ENCODE data around the gene GRIFIN. TPM values are rescaled to one million over a fixed set of nuclear protein-coding genes. Genes with fewer than 3 reads are reported as not detected.
A peak's percentile ranks its signal among the peaks of the same experiment; 100 is the strongest.

Gene GRIFIN
- total RNA-seq, 2 donors from 2014 or later: not detected

DNA sequence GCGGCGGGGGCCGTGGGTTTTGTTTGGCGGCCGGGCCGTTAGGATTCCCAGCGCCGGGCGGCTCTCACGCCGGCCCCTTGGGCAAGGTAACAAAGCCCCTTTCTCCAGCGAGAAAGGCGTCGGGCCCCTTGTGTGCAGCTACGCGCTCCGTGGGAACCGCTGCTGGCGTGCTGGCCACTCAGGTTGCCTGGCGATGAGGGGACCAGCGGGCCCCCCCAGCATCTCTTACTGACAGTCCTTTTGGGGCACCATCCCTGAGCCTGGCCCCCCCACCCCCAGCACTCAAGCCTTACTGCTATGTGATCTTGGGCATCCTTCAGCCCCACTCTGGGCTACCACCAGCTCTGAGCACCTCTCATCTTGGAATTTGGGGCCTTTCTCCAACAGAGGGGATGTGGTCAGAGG, 45.1 kb upstream of the GRIFIN start:
- H3K27ac ChIP-seq (ENCODE audit: low read depth, low read length): peak overlapping the region; percentile 69
- no peak overlapping the region for H3K27ac Mint-ChIP-seq
- 54% methylated on average over 21 of the region's 21 CpGs; no CpG with 5 or more reads in 1 of the 2 experiments for WGBS, 2 experiments (ENCODE audit: insufficient coverage in 1 of 2, insufficient read length in 1 of 2)

DNA sequence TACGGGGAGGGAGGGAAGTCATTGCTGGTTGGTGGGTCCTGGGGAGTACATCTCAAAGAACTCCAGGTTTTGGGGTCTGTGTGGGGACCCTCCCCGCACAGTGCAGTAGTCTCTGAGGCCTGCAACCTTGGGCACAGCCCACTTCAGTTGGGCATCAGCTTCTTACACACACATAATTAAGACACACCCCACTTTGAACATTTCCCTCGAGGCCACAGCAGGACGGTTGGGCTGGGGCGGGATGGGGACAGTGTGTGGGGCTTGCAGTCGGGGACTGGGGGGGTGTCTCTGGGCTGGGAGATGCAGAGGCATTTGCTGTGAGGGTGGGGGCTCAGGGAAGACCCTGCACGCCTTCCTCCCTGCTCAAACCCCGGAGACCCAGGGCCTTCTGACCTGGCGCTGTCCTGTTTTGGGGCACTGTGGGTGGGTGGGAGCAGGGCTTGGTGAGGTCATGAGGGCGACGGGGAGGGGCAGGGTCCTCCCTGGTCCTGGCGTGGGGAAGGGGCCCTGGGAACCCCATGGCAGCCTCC, 44.6 kb upstream of the GRIFIN start:
- Histone ChIP-seq H3K36me3 (ENCODE audit: control insufficient read depth, insufficient read depth, low read length) (no peaks in the 10 kb centered on the region), H3K4me3 (ENCODE audit: low read length) (peak overlapping the region; percentile 72), H3K9me3 (ENCODE audit: control insufficient read depth, low read length) (no peaks in the 10 kb centered on the region), H3K27ac (ENCODE audit: low read depth, low read length) (peak overlapping the region; percentile 69), H3K4me1 (ENCODE audit: control insufficient read depth, insufficient read depth, low read length) (peaks cover 7% of the 10 kb centered on the region), H3K9ac (ENCODE audit: extremely low read depth, low read length, poor library complexity, severe bottlenecking) (no peak overlapping the region), H3K27me3 (ENCODE audit: control insufficient read depth, insufficient read depth, low read length, poor library complexity, severe bottlenecking) (peaks cover 34% of the 10 kb centered on the region)
- Mint-ChIP-seq H3K9me3 (no peaks in the 10 kb centered on the region), H3K4me1 (peaks cover 44% of the 10 kb centered on the region), H3K36me3 (ENCODE audit: low read depth) (peaks cover 1% of the 10 kb centered on the region), H3K4me3 (peak overlapping the region; percentile 82), H3K27ac (no peak overlapping the region), H3K27me3 (ENCODE audit: insufficient read depth) (peaks cover 31% of the 10 kb centered on the region)
- 53 to 60% methylated on average over 2 to 11 of the region's 12 CpGs for WGBS, 2 experiments (ENCODE audit: insufficient coverage in 1 of 2, insufficient read length in 1 of 2)
- no peak for DNase-seq
- no peak for TF ChIP-seq CTCF (conservative IDR thresholded peaks at IDR 0.05)

More for the DNA sequence above, 45.1 kb upstream of the GRIFIN start:
- no peak for DNase-seq
- peaks cover 31% of the 10 kb centered on the region for H3K27me3 Mint-ChIP-seq (ENCODE audit: insufficient read depth)
- H3K9me3 Mint-ChIP-seq: no peaks in the 10 kb centered on the region
- Histone ChIP-seq H3K27me3 (ENCODE audit: control insufficient read depth, insufficient read depth, low read length, poor library complexity, severe bottlenecking) (peaks cover 34% of the 10 kb centered on the region), H3K36me3 (ENCODE audit: control insufficient read depth, insufficient read depth, low read length) (no peaks in the 10 kb centered on the region), H3K4me3 (ENCODE audit: low read length) (no peak overlapping the region), H3K9me3 (ENCODE audit: control insufficient read depth, low read length) (no peaks in the 10 kb centered on the region), H3K9ac (ENCODE audit: extremely low read depth, low read length, poor library complexity, severe bottlenecking) (no peak overlapping the region), H3K4me1 (ENCODE audit: control insufficient read depth, insufficient read depth, low read length) (peaks cover 7% of the 10 kb centered on the region)
- peaks cover 2% of the 10 kb centered on the region for H3K36me3 Mint-ChIP-seq (ENCODE audit: low read depth)
- peak overlapping the region; percentile 82 for H3K4me3 Mint-ChIP-seq
- peaks cover 39% of the 10 kb centered on the region for H3K4me1 Mint-ChIP-seq
- no peak for TF ChIP-seq CTCF (conservative IDR thresholded peaks at IDR 0.05)

DNA sequence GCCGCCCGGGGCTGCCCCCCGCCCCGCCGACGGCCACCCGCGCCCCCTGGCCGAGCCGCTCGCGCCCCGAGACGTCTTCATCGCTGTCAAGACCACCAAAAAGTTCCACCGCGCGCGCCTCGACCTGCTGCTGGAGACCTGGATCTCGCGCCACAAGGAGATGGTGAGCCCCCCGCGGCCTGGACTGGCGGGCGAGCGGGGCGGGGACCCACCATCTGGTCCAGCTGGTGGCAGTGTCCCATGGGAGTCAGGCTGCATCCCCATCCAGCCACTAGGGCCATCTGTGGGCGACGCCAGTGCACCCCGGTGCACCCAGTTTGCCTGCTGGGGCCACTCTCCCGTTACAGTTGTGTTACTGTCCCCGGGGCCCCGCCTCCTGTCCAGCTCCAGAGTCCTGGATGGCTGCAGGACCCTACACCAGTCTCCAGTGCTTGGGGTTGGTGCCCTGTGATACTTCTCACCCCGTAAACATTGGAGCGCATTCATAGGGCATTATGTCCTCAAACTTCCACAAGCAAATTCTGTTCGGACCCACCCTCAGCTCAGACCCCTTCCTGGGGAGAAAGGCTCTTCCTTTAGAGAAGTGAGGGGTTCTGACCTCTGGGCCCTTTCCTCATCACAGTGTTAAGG, 44.0 kb upstream of the GRIFIN start:
- Histone ChIP-seq H3K27ac (ENCODE audit: low read depth, low read length) (peak overlapping the region; percentile 58), H3K9ac (ENCODE audit: extremely low read depth, low read length, poor library complexity, severe bottlenecking) (no peak overlapping the region), H3K36me3 (ENCODE audit: control insufficient read depth, insufficient read depth, low read length) (no peaks in the 10 kb centered on the region), H3K4me3 (ENCODE audit: low read length) (peak overlapping the region; percentile 72), H3K9me3 (ENCODE audit: control insufficient read depth, low read length) (no peaks in the 10 kb centered on the region), H3K27me3 (ENCODE audit: control insufficient read depth, insufficient read depth, low read length, poor library complexity, severe bottlenecking) (peaks cover 34% of the 10 kb centered on the region), H3K4me1 (ENCODE audit: control insufficient read depth, insufficient read depth, low read length) (peaks cover 7% of the 10 kb centered on the region)
- Mint-ChIP-seq H3K4me1 (peaks cover 44% of the 10 kb centered on the region), H3K4me3 (peak overlapping the region; percentile 82), H3K27me3 (ENCODE audit: insufficient read depth) (peaks cover 31% of the 10 kb centered on the region), H3K9me3 (no peaks in the 10 kb centered on the region), H3K36me3 (ENCODE audit: low read depth) (no peaks in the 10 kb centered on the region), H3K27ac (no peak overlapping the region)
- peak; percentile 24 for TF ChIP-seq CTCF (conservative IDR thresholded peaks at IDR 0.05)
- 3 to 6% methylated on average over 32 to 37 of the region's 37 CpGs for WGBS, 2 experiments (ENCODE audit: insufficient coverage in 1 of 2, insufficient read length in 1 of 2)
- DNase-seq: peak; percentile 77
